Choroid plexus epithelial cell (primary cell): Measurements from ENCODE around the gene SCARB2.

ENCODE experiments used
- DNase-seq: peaks from one replicate; pipeline ENCODE4 v3.0.0-alpha.2; 2010; ENCODE audit warnings: low read depth
- H3K4me3 ChIP-seq: 2 replicates; pipeline ENCODE4 v1.5.1; 2011; ENCODE audit warnings: low read depth, mild to moderate bottlenecking, control low read depth, low read length, moderate library complexity
- CTCF ChIP-seq: conservative IDR thresholded peaks from 2 replicates; pipeline ENCODE4 v1.5.1; 2011; ENCODE audit warnings: low read depth, mild to moderate bottlenecking, control low read depth, inconsistent platforms, low read length, moderate library complexity

SCARB2 gene

GRCh38 chr4:76144546-76144945 is 69.1 kb downstream of the SCARB2 start:
- no peak for TF ChIP-seq CTCF
- H3K4me3 ChIP-seq = no peak overlapping the region
- no peak for DNase-seq

- no peak overlapping the region for H3K4me3 ChIP-seq
- no peak for TF ChIP-seq CTCF
- DNase-seq = no peak
Observed at GRCh38 chr4:76141241-76141640, 72.4 kb downstream of the SCARB2 start.

- no peak overlapping the region for H3K4me3 ChIP-seq
- no peak for TF ChIP-seq CTCF
- no peak for DNase-seq
Observed at GRCh38 chr4:76127754-76128153, 85.9 kb downstream of the SCARB2 start.

- no peak for TF ChIP-seq CTCF
- no peak overlapping the region for H3K4me3 ChIP-seq
- DNase-seq = peak; percentile 51
Observed at GRCh38 chr4:76125816-76126215, 87.8 kb downstream of the SCARB2 start.

- no peak overlapping the region for H3K4me3 ChIP-seq
- no peak for DNase-seq
- no peak for TF ChIP-seq CTCF
Observed at GRCh38 chr4:76120199-76120598, 93.4 kb downstream of the SCARB2 start.

GRCh38 chr4:76117536-76117935 is 96.1 kb downstream of the SCARB2 start:
- TF ChIP-seq CTCF = no peak
- H3K4me3 ChIP-seq = no peak overlapping the region
- DNase-seq = no peak

- no peak for DNase-seq
- H3K4me3 ChIP-seq = no peak overlapping the region
- no peak for TF ChIP-seq CTCF
Observed at GRCh38 chr4:76116821-76117220, 96.8 kb downstream of the SCARB2 start.
